Measurements from ENCODE around the gene TSPEAR.

Gene TSPEAR

DNA sequence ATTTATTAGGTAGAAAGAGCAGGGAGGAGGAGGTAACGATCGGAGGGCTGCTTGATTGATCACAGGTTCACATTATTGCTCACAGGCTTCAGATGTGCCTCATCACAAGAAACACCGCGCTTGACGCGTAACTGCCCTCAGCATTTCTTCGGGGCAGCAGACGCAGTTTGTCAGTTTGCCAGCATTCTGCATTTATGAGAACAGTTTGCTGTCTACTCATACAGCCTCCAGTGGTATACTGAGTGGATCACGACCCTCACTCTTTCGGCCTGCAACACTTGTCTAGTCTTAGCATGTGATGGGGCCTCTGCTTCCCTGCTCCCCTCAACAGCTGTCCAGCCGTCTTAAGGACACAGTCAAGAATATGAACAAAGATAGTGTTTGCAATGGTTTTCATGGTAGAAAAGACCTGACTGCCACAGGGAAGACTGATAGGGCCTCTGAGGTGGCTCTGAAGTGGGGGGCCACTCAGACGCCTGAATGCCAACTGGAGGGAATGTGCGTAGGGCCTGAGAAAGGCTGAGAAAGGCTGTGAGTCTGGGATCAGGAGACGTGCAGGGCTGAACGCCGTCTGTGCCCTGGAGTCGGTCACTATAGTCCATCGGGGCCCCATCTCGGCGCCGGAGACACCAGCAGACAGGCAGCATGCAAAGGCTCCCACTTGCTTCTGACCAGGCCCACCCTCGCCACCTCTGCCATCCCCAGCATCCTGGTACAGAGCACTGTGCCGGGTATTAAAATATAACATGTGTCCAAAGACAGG lies 45.2 kb upstream of the TSPEAR start:
- no peak overlapping the region for H3K4me3 ChIP-seq (ENCODE audit: low read depth, low read length)
- TF ChIP-seq, protein P1, sequence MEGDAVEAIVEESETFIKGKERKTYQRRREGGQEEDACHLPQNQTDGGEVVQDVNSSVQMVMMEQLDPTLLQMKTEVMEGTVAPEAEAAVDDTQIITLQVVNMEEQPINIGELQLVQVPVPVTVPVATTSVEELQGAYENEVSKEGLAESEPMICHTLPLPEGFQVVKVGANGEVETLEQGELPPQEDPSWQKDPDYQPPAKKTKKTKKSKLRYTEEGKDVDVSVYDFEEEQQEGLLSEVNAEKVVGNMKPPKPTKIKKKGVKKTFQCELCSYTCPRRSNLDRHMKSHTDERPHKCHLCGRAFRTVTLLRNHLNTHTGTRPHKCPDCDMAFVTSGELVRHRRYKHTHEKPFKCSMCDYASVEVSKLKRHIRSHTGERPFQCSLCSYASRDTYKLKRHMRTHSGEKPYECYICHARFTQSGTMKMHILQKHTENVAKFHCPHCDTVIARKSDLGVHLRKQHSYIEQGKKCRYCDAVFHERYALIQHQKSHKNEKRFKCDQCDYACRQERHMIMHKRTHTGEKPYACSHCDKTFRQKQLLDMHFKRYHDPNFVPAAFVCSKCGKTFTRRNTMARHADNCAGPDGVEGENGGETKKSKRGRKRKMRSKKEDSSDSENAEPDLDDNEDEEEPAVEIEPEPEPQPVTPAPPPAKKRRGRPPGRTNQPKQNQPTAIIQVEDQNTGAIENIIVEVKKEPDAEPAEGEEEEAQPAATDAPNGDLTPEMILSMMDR (IDR thresholded peaks at IDR 0.05; ENCODE audit: control insufficient read depth, extremely low read depth, insufficient read depth): no peak
- DNase-seq (ENCODE audit: low read depth): no peak

DNA sequence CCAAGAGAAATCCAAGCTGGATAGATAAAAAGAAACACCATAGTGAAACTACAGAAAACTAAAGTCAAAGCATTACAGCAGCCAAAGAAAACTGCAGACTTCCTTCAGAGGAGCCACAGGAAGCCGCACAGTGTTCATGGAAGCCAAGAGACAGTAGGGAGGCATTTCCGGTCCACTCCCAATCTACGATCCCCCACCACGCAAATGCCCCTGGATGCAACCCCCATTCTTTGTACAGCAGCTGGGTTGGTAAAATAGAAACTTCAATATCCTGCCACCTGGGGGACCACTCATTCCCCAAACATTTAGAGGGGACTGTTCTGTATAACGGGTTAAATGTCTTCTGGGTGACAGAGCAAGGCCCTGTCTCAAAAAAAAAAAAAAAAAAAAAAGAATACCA lies 43.9 kb upstream of the TSPEAR start:
- TF ChIP-seq, protein P1 (IDR thresholded peaks at IDR 0.05; ENCODE audit: control insufficient read depth, extremely low read depth, insufficient read depth): peak; percentile 17; the same call in 1 of the 2 replicates
- no peak for DNase-seq (ENCODE audit: low read depth)
- no peak overlapping the region for H3K4me3 ChIP-seq (ENCODE audit: low read depth, low read length)

DNA sequence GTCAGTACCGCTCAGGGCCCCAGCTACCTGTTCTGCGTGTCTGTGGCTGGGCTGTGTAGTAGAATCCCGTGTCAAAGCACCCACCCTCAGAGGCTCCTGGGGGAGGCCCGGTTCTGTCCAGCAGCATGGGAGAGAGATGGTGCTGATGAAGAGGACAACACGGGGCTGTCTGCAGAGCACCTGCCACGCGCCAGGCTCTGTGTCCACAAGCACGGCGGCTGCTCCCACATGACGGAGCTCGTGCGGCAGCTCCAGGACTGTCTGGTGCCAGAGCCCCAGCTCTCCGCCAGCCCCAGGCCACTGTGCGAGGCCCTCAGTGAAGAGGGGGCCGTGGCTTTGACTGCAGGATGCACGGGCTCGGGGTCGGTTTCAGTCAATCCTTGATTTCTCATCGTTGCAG lies 42.0 kb upstream of the TSPEAR start:
- TF ChIP-seq, protein P1 (IDR thresholded peaks at IDR 0.05; ENCODE audit: control insufficient read depth, extremely low read depth, insufficient read depth): no peak
- no peak overlapping the region for H3K4me3 ChIP-seq (ENCODE audit: low read depth, low read length)
- no peak for DNase-seq (ENCODE audit: low read depth)

DNA sequence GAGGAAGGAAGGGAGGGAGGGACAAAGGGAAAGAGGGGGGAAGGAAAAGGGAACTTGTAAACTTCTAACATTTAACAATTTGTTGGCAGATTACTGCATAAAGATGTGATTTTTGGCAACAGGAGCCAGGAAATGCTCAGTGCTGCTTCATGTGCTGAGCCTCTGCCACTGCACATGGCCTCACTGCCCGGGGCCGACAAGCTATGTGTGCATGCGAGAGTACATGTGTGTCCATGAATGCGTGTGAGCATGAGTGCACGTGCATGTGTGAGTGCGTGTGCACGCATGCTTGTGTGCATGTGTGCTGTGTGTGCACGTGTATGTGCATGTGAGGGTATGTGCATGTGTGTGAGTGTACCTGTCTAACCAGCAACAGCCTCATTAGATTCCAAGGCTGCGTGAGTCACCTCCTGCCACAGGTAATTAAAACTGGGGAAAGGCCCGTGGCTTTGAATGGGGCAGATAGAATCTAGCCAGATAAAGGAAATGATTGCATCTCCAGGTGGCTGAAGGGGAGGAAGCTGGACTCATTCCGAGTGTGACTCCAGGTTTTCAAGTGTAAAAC lies 41.4 kb upstream of the TSPEAR start:
- DNase-seq (ENCODE audit: low read depth): peak; percentile 71
- TF ChIP-seq, protein P1 (IDR thresholded peaks at IDR 0.05; ENCODE audit: control insufficient read depth, extremely low read depth, insufficient read depth): peak; percentile 42
- H3K4me3 ChIP-seq (ENCODE audit: low read depth, low read length): no peak overlapping the region

DNA sequence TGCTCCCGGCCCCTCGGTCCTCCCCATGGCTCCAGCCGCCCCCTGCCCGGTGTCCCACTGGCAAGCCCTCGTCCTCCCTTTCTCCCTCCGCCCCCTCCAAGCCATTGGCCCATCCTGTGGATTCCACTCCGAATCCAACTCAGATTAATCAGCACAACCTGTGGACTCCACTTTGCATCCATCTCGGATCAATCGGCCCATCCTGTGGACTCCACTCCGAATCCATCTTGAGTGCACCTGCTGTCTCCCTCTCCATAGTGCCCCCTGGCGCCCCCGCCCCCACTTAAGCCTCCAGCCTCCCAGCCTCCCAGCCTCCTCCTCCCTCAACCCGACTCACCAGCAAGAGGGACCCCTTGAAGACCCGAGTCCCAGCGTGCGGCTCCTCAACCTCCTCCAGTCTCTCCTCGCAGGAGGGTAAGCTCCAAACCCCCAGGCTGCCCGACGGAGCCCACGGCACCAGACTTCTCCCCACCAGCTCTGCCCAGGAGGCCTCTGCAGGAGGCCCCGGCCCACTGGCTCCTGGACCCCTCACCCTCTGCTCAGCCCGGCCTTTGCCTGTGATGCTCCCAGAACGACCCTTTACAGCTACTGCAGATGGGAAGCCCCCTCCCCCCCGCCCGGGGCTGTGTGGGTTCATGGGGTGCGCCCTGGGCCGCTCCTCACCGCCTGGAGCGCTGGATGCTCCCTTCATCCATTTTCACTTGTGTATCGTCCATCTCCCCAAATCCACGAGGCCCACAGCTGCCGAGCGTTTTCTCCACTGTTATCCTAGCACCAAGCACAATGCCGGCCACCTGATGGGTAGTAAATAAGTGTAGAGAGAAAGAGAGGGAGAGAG lies 40.6 kb upstream of the TSPEAR start:
- no peak for DNase-seq (ENCODE audit: low read depth)
- H3K4me3 ChIP-seq (ENCODE audit: low read depth, low read length): no peak overlapping the region
- TF ChIP-seq, protein P1 (IDR thresholded peaks at IDR 0.05; ENCODE audit: control insufficient read depth, extremely low read depth, insufficient read depth): no peak

DNA sequence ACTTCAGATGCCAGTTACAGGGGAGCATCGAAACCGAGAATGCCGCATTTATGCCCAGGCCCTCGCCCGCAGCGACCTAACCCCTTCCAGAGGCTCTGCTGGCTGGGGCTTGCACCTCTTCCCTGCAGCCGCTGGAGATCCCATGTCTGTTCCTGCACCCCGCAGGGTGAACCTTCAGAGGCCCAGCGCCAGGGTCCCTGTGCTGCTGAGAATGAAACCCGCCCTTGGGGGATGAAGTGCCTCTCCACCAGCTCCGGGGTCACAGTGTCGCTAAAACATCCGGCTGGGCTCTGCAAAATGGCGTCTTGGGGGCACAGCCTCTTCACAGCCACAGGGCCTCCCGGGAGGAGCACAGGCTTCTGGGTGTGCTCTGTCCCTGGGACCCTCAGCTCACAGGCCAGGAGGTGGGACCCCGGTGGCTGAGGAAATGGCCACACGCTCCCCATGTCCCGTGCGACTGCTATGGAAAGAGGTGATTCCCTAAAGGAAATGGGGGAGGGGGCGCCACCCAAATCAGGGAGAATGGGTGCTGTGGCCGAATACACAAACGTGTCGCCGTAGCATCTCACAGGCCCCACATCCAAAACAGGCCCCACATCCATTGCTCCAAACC lies 39.9 kb upstream of the TSPEAR start:
- H3K4me3 ChIP-seq (ENCODE audit: low read depth, low read length): no peak overlapping the region
- TF ChIP-seq, protein P1 (IDR thresholded peaks at IDR 0.05; ENCODE audit: control insufficient read depth, extremely low read depth, insufficient read depth): no peak
- no peak for DNase-seq (ENCODE audit: low read depth)

Data from LNCaP clone FGC (cell line).